Parathyroid adenoma (tissue), 2 donors: ENCODE data around the gene PRKG1.

Experiments used
- H2AFZ ChIP-seq: fragments of 300-600 bp; sonication (generic); one replicate; pipeline ENCODE4 v1.7.0; 2017; ENCODE audit warnings: antibody characterized with exemption, mild to moderate bottlenecking
- H3K27ac ChIP-seq: fragments of 300-600 bp; sonication (generic); one replicate; pipeline ENCODE4 v1.7.0; 2017
- H3K27me3 ChIP-seq: fragments of 300-600 bp; sonication (generic); one replicate; pipeline ENCODE4 v1.7.0; 2017; ENCODE audit warnings: low read length; ENCODE audit not compliant: control insufficient read depth, insufficient read depth
- H3K36me3 ChIP-seq: fragments of 300-600 bp; sonication (generic); one replicate; pipeline ENCODE4 v1.7.0; 2017; ENCODE audit warnings: low read length; ENCODE audit not compliant: control insufficient read depth, insufficient read depth
- H3K4me1 ChIP-seq: fragments of 300-600 bp; sonication (generic); one replicate; pipeline ENCODE4 v1.7.0; 2017; ENCODE audit warnings: control low read depth
- H3K4me2 ChIP-seq: fragments of 300-600 bp; sonication (generic); one replicate; pipeline ENCODE4 v1.7.0; 2017; ENCODE audit warnings: low read length
- H3K4me3 ChIP-seq: fragments of 300-600 bp; sonication (generic); one replicate; pipeline ENCODE4 v1.7.0; 2017; ENCODE audit warnings: low read depth, low read length
- H3K79me2 ChIP-seq: fragments of 300-600 bp; sonication (generic); one replicate; pipeline ENCODE4 v1.7.0; 2017; ENCODE audit warnings: control low read depth
- H3K9ac ChIP-seq: fragments of 300-600 bp; sonication (generic); one replicate; pipeline ENCODE4 v1.7.0; 2017; ENCODE audit warnings: mild to moderate bottlenecking
- H3K9me3 ChIP-seq: fragments of 300-600 bp; sonication (generic); one replicate; pipeline ENCODE4 v1.7.0; 2017; ENCODE audit warnings: low read length; ENCODE audit not compliant: control insufficient read depth
- TF ChIP-seq, protein P1 (sequence below): fragments of 300-600 bp; sonication (generic); IDR thresholded peaks from one replicate; pipeline ENCODE4 v1.7.0; 2017; ENCODE audit warnings: antibody characterized with exemption, mild to moderate bottlenecking
- donor health status: primary hyperparathyroidism.

PRKG1 gene

DNA sequence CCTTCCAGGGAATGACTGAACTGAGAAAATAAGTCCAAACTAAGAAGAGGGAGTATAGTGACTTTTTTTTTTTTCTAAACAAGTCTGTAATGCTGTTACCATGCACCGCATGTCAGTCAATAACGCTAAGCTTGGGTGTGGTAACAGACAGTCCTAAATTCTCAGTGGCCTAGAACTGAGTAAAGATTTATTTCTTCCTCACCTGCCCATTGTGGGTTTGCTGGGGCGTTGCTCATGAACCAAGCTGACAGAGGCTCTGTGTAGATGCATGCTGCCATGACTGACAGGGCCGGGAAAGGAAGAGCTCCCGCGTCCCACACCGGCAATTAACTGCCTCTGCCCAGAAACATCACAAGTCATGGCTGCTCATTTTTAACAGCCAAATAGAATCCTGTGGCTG is 25.5 kb upstream of the PRKG1 start:
- no peak overlapping the region for H3K4me3 ChIP-seq
- H3K27me3 ChIP-seq = no peaks in the 10 kb centered on the region
- no peaks in the 10 kb centered on the region for H3K36me3 ChIP-seq
- no peaks in the 10 kb centered on the region for H3K9me3 ChIP-seq
- no peak overlapping the region for H3K27ac ChIP-seq
- H2AFZ ChIP-seq = no peak overlapping the region
- H3K9ac ChIP-seq = no peak overlapping the region
- no peak overlapping the region for H3K4me2 ChIP-seq
- TF ChIP-seq, protein P1, sequence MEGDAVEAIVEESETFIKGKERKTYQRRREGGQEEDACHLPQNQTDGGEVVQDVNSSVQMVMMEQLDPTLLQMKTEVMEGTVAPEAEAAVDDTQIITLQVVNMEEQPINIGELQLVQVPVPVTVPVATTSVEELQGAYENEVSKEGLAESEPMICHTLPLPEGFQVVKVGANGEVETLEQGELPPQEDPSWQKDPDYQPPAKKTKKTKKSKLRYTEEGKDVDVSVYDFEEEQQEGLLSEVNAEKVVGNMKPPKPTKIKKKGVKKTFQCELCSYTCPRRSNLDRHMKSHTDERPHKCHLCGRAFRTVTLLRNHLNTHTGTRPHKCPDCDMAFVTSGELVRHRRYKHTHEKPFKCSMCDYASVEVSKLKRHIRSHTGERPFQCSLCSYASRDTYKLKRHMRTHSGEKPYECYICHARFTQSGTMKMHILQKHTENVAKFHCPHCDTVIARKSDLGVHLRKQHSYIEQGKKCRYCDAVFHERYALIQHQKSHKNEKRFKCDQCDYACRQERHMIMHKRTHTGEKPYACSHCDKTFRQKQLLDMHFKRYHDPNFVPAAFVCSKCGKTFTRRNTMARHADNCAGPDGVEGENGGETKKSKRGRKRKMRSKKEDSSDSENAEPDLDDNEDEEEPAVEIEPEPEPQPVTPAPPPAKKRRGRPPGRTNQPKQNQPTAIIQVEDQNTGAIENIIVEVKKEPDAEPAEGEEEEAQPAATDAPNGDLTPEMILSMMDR = no peak
- H3K4me1 ChIP-seq = peaks cover 12% of the 10 kb centered on the region
- no peaks in the 10 kb centered on the region for H3K79me2 ChIP-seq

- Histone ChIP-seq H3K9ac (no peak overlapping the region), H3K79me2 (no peaks in the 10 kb centered on the region), H3K4me2 (no peak overlapping the region), H3K27me3 (no peaks in the 10 kb centered on the region), H2AFZ (no peak overlapping the region), H3K4me1 (no peaks in the 10 kb centered on the region), H3K9me3 (no peaks in the 10 kb centered on the region), H3K27ac (no peak overlapping the region), H3K4me3 (no peak overlapping the region), H3K36me3 (no peaks in the 10 kb centered on the region)
- TF ChIP-seq, protein P1 = no peak
Measured at GRCh38 chr10:51052163-51052562, 22.1 kb upstream of the PRKG1 start.

DNA sequence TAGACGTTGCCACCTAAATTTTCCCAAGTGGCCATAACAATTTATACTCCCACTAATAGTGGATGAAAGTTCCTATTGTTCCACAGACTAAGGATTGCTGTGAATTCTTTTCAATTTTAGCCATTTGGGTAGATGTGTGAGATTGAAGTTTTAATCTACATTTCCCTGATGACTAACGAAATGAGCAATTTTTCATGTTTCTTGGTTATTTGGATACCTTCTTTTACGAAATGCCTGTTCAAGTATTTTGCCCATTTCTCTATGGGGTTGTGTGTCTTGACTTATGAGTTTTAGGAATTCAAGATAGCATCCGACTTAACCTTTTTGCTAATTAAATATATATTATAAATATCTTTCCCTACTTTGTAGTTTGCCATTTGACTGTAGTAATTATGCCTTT is 16.4 kb upstream of the PRKG1 start:
- Histone ChIP-seq H3K27me3 (no peaks in the 10 kb centered on the region), H3K4me1 (no peaks in the 10 kb centered on the region), H3K79me2 (no peaks in the 10 kb centered on the region), H3K27ac (no peak overlapping the region), H3K4me2 (no peak overlapping the region), H3K36me3 (no peaks in the 10 kb centered on the region), H3K4me3 (no peak overlapping the region), H3K9ac (no peak overlapping the region), H2AFZ (no peak overlapping the region), H3K9me3 (peaks cover 3% of the 10 kb centered on the region)
- TF ChIP-seq, protein P1 = no peak

DNA sequence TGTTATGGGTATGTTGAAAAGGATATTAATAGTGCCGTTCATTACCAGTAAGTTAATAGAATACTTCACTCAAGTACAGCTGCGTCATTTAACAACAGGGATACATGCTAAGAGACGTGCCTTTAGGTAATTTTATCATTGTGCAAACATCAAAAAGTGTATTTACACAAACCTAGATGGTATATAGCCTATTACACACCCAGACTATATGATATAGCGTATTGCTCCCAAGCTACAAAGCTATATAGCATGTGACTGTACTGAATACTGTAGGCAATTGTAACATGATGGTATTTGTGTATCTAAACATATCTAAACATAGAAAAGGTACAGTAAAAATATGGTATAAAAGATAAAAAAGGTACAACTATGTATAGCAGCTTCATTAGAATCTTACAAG is 11.1 kb upstream of the PRKG1 start:
- no peaks in the 10 kb centered on the region for H3K36me3 ChIP-seq
- no peak overlapping the region for H3K4me2 ChIP-seq
- no peak overlapping the region for H3K9ac ChIP-seq
- H3K27ac ChIP-seq = no peak overlapping the region
- no peaks in the 10 kb centered on the region for H3K4me1 ChIP-seq
- H2AFZ ChIP-seq = no peak overlapping the region
- TF ChIP-seq, protein P1 = no peak
- no peak overlapping the region for H3K4me3 ChIP-seq
- H3K79me2 ChIP-seq = no peaks in the 10 kb centered on the region
- no peaks in the 10 kb centered on the region for H3K27me3 ChIP-seq
- no peaks in the 10 kb centered on the region for H3K9me3 ChIP-seq

DNA sequence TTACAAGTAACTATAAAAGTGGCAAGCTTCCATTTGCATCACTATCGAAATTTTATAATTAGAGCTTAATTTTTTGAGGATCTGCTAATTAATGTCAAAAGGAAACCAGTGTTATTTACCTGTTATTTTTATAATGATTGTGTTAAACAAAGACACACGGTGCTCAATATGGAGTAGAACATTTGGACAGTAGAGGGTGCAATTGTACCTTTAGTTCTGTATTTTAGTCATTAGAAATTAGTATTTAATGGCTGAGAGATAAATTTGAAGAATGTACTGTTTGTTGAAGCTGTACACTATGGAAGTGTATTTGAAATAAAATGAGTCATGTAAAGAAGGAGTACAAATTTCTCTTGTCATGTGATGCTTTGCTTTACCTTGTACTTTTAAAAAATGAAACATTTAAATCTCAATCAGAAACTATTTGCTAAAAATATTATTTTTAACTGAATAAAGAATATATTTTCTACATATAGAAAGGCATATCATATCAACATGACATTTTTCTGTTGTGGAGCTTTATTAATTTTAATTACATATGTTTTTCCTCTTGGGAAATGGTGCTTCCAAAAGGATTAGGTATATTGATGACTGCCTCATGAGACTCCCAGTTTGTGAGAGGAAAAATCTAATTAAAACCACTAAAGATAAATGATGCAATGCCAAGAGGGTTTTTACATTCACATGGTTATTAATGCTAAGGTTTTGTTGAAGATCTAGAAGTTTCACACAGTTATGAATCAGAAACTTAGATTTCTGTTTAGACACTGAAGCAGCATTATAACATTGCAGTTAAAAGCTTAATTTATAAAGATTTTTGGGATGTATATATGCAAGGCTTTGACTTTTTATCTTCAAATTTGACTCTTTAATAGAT is 10.4 kb upstream of the PRKG1 start:
- H3K36me3 ChIP-seq = no peaks in the 10 kb centered on the region
- H3K4me1 ChIP-seq = no peaks in the 10 kb centered on the region
- H3K4me3 ChIP-seq = no peak overlapping the region
- H3K27me3 ChIP-seq = no peaks in the 10 kb centered on the region
- no peak overlapping the region for H2AFZ ChIP-seq
- no peak overlapping the region for H3K9ac ChIP-seq
- H3K79me2 ChIP-seq = no peaks in the 10 kb centered on the region
- H3K9me3 ChIP-seq = no peaks in the 10 kb centered on the region
- no peak overlapping the region for H3K27ac ChIP-seq
- TF ChIP-seq, protein P1 = peak; percentile 78
- no peak overlapping the region for H3K4me2 ChIP-seq
